Epithelial cell of proximal tubule (primary cell): ENCODE data around the gene LILRA2. TPM values are rescaled to one million over a fixed set of nuclear protein-coding genes. Genes with fewer than 3 reads are reported as not detected.
"Not testable (repeated sequence)": the region's sequence is repeated elsewhere in the genome, so short reads cannot be mapped to it uniquely, and the experiment has no call there.

Source experiments
- DNase-seq: peaks from one replicate; pipeline ENCODE4 v3.0.0-alpha.2; 2011; ENCODE audit warnings: low read depth
- H3K4me3 ChIP-seq: 2 replicates; pipeline ENCODE4 v1.5.1; 2011; ENCODE audit warnings: low read depth, mild to moderate bottlenecking, low read length
- total RNA-seq: library from RNA; depleted of rRNA; stranded (reverse); fragments of >200 nt; gene quantifications from 2 replicates; pipeline ENCODE4 v1.2.3, GENCODE V29; 2015
- TF ChIP-seq, protein P1 (sequence below): conservative IDR thresholded peaks from 2 replicates; pipeline ENCODE4 v1.5.1; 2012; ENCODE audit warnings: low read depth, mild to moderate bottlenecking, low read length

Gene LILRA2
- total RNA-seq, 1 donor from 2014 or later = not detected

DNA sequence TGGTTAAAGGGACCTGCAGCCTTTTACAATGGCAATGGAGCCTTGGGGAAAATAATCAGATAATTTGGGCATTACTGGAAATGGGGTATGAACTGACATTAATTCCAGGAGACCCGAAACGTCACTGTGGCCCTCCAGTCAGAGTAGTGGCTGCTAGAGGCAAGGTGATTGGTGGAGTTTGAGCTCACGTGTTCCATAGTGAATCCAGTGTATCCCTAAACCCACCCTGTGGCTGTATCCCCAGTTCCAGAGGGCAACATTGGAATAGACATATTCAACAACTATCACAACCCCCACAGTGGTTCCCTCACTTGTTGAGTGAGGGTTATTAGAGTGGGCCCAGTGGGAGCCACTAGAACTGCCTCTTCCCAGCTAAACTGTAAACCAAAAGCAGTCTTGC lies 3.3 kb upstream of the LILRA2 start:
- TF ChIP-seq, protein P1, sequence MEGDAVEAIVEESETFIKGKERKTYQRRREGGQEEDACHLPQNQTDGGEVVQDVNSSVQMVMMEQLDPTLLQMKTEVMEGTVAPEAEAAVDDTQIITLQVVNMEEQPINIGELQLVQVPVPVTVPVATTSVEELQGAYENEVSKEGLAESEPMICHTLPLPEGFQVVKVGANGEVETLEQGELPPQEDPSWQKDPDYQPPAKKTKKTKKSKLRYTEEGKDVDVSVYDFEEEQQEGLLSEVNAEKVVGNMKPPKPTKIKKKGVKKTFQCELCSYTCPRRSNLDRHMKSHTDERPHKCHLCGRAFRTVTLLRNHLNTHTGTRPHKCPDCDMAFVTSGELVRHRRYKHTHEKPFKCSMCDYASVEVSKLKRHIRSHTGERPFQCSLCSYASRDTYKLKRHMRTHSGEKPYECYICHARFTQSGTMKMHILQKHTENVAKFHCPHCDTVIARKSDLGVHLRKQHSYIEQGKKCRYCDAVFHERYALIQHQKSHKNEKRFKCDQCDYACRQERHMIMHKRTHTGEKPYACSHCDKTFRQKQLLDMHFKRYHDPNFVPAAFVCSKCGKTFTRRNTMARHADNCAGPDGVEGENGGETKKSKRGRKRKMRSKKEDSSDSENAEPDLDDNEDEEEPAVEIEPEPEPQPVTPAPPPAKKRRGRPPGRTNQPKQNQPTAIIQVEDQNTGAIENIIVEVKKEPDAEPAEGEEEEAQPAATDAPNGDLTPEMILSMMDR = no peak
- H3K4me3 ChIP-seq = no peak overlapping the region

DNA sequence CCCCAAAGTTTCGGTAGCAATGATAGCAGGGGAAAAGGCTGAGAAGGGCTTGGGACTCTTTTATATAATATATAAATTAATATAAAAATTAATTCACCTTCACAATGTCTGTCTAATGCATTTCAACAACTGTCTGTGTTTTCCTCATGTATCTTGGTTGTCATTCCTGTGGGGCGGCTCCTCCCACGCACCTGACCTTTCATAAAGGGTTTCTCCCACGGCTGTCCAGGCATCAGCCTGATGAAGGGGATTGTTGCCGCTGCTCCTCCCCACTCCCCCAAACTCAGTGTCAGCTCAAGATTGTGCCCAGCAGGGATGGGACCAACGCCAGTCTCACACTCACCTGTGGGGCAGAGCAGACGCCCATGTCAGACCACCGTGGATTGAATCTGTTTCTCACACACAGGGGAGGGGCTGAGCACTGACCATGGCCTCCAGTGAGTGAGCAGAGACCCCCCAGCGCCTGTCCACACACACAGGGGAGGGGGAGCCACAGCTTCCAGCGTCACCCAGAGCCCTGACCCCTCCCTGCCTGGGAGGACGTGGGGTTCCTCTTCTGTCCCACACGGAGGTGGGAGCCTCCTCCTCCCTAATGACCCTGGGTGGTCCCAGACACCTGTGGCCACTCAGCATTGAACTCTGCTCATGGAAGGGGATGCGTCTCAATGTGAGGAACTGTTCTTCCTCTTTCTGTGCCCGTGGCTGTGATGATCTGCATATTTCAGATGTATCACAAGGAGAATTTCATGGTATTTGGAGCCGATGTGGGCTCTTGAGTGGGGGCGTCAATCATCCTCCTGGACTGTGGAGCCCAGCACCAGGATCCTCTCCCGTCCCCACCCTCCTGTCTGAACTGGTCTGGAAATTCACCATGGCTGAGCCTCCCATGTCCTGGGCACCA lies 1.6 kb upstream of the LILRA2 start:
- not testable (repeated sequence) for H3K4me3 ChIP-seq, DNase-seq

More for the DNA sequence above, 3.3 kb upstream of the LILRA2 start:
- DNase-seq = no peak

DNA sequence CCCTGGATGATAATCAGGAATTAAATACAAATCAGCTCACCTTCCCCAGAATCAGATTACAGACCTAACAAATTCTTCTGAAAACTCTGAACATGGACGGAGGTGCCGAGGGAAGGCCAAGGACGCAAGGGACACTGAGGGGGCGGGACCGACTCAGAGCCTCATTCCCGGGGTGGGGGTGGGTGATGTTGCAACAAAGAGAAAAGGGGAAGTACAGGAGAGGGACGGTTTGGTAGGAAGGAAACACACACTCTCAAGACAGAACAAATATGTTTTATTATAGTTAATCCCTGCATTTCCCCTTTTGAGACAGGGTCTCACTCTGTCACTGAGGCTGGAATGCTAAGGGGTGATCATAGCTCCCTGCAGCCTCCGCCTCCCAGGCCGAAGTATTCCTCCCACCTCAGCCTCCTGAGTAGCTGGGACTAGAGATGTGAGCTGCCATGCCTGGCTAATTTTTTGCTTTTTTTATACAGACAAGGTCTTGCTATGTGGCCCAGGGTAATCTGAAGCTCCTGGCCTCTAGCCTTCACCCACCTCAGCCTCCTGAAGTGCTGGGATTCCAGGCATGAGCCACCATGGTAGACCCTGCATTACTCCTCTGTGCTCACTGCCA lies 786 bp upstream of the LILRA2 start:
- H3K4me3 ChIP-seq = no peak overlapping the region
- DNase-seq = no peak
- TF ChIP-seq, protein P1 = no peak

DNA sequence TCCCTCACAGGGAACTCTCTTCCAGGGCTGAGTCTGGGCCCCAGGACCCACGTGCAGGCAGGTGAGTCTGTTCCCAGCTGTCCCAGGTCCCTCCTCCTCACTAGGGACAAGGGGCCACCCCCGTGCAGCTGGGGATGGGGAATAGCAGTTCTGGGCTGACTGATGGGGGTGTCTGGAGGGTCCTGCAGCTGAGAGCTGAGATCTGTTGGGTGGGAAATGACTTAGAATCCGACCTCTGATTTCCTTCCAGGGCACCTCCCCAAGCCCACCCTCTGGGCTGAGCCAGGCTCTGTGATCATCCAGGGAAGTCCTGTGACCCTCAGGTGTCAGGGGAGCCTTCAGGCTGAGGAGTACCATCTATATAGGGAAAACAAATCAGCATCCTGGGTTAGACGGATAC lies 461 bp downstream of the LILRA2 start:
- no peak for DNase-seq
- H3K4me3 ChIP-seq = no peak overlapping the region
- TF ChIP-seq, protein P1 = no peak

DNA sequence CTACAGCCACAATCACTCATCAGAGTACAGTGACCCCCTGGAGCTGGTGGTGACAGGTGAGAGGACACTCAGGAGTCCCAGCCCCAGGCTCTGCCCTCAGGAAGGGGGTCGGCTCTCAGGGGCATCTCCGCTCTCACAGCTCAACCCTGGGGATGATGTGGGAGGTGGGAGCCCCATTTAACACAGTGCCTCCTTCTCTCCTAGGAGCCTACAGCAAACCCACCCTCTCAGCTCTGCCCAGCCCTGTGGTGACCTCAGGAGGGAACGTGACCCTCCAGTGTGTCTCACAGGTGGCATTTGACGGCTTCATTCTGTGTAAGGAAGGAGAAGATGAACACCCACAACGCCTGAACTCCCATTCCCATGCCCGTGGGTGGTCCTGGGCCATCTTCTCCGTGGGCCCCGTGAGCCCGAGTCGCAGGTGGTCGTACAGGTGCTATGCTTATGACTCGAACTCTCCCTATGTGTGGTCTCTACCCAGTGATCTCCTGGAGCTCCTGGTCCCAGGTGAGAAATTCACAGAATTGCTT lies 1.0 kb downstream of the LILRA2 start:
- H3K4me3 ChIP-seq = no peak overlapping the region
- TF ChIP-seq, protein P1 = no peak
- DNase-seq = no peak

DNA sequence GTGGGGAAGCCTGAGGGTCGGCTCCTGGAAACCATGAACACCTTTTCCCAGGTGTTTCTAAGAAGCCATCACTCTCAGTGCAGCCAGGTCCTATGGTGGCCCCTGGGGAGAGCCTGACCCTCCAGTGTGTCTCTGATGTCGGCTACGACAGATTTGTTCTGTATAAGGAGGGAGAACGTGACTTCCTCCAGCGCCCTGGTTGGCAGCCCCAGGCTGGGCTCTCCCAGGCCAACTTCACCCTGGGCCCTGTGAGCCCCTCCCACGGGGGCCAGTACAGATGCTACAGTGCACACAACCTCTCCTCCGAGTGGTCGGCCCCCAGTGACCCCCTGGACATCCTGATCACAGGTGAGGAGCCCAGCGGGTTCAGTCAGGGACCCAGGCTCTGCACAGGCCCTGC lies 1.6 kb downstream of the LILRA2 start:
- H3K4me3 ChIP-seq, DNase-seq: not testable (repeated sequence)

DNA sequence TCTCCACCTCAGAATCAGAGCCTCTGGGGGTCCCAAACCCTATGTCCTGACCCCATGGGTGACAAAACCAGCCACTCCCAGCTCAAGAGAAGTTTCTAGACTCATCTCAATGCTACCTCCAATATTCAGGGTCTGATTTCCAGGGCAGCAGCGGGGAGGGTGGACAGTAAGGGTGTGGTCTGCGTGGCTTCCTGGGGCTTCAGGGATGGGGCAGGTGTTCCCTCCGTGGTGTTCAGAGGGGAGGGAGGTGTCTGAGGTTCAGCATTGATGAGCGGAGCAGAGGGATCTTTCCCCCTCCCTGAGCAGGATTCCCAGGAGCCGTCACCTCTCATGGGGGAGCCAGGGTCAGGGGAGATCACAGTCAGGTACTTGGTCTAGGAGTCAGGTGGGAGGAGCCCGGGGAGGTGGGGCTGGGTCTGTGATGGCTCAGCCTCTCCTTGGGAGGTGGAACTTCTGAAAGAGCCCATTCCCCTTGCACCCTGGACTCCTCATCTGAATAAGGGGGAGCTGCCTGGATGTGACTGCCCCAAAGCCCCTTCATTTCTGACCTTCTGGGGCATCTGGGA lies 2.9 kb downstream of the LILRA2 start:
- no peak overlapping the region for H3K4me3 ChIP-seq
- DNase-seq = no peak
- TF ChIP-seq, protein P1 = no peak
